Large intestine (tissue), 3 donors: ENCODE measurements around the gene MRAP2. TPM values are rescaled to one million over a fixed set of nuclear protein-coding genes. Genes with fewer than 3 reads are reported as not detected.
"Not testable (repeated sequence)": the region's sequence is repeated elsewhere in the genome, so short reads cannot be mapped to it uniquely, and the experiment has no call there.

ENCODE experiments used
- DNase-seq, 2 donors: peaks; one replicate each; pipeline versions ENCODE4 v3.0.0 to v3.0.0-alpha.2; 2013
- H3K27ac ChIP-seq: one replicate; pipeline ENCODE4 v1.5.1; 2013; ENCODE audit warnings: low read length
- H3K27me3 ChIP-seq: 2 replicates; pipeline ENCODE4 v1.6.1; 2013; ENCODE audit warnings: low read length; ENCODE audit not compliant: control insufficient read depth, insufficient read depth
- H3K36me3 ChIP-seq: 2 replicates; pipeline ENCODE4 v1.6.1; 2013; ENCODE audit warnings: low read length; ENCODE audit not compliant: control insufficient read depth, insufficient read depth
- H3K4me1 ChIP-seq: one replicate; pipeline ENCODE4 v1.6.1; 2013; ENCODE audit warnings: low read length; ENCODE audit not compliant: control insufficient read depth, insufficient read depth
- H3K4me3 ChIP-seq: one replicate; pipeline ENCODE4 v1.5.1; 2013; ENCODE audit warnings: low read length
- H3K9me3 ChIP-seq: one replicate; pipeline ENCODE4 v1.6.1; 2013; ENCODE audit warnings: mild to moderate bottlenecking, low read depth, low read length, moderate library complexity; ENCODE audit not compliant: control insufficient read depth
- WGBS: methylation state at CpG from one replicate; pipeline ENCODE4 v1.1.5; 2013; ENCODE audit warnings: low lambda C conversion rate; ENCODE audit not compliant: insufficient coverage; 5-methylcytosine and 5-hydroxymethylcytosine counted together
- polyA plus RNA-seq: library from polyadenylated mRNA; unstranded; fragments of 120-200 nt; gene quantifications from one replicate; pipeline ENCODE4 v1.2.1, GENCODE V29; 2013

The MRAP2 gene
- polyA plus RNA-seq, 1 donor: 1.7 TPM

DNA sequence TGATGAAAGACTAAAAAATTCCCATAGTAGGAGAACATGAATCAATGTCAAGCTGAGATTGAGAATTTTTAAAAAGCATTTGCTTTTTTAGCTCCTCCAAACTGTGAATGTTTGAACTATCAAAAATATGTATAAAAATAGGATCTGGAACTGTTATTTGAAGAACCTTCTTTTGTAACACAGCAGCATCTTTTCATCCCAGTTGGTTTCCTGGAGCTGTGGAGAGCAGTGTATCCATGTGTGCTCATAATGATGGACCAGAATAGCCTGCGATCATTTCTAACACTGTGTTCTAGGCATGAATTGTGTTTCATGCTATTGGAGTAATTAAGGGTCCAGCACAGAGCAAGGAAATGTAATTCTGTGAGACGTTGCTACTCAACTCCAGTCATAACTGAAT is 22.1 kb downstream of the MRAP2 start:
- no peak overlapping the region for H3K4me3 ChIP-seq
- WGBS: no CpG with 5 or more reads among the region's 2 CpGs
- H3K27ac ChIP-seq: no peak overlapping the region
- H3K4me1 ChIP-seq: no peaks in the 10 kb centered on the region
- no peaks in the 10 kb centered on the region for H3K36me3 ChIP-seq
- DNase-seq: no peak
- H3K27me3 ChIP-seq: no peaks in the 10 kb centered on the region
- no peaks in the 10 kb centered on the region for H3K9me3 ChIP-seq

GRCh38 chr6:84057908-84058307 is 24.3 kb downstream of the MRAP2 start:
- DNase-seq: no peak
- Histone ChIP-seq H3K9me3 (no peaks in the 10 kb centered on the region), H3K27ac (no peak overlapping the region), H3K36me3 (no peaks in the 10 kb centered on the region), H3K4me1 (no peaks in the 10 kb centered on the region), H3K27me3 (no peaks in the 10 kb centered on the region), H3K4me3 (no peak overlapping the region)
- WGBS: 60% methylated on average over 1 of the region's 4 CpGs

- Histone ChIP-seq H3K4me1 (no peaks in the 10 kb centered on the region), H3K36me3 (no peaks in the 10 kb centered on the region), H3K4me3 (no peak overlapping the region), H3K27me3 (no peaks in the 10 kb centered on the region), H3K9me3 (no peaks in the 10 kb centered on the region), H3K27ac (no peak overlapping the region)
- no peak for DNase-seq
- no CpG with 5 or more reads among the region's 2 CpGs for WGBS
These were observed 25.5 kb downstream of the MRAP2 start for GRCh38 chr6:84059082-84059481.

DNA sequence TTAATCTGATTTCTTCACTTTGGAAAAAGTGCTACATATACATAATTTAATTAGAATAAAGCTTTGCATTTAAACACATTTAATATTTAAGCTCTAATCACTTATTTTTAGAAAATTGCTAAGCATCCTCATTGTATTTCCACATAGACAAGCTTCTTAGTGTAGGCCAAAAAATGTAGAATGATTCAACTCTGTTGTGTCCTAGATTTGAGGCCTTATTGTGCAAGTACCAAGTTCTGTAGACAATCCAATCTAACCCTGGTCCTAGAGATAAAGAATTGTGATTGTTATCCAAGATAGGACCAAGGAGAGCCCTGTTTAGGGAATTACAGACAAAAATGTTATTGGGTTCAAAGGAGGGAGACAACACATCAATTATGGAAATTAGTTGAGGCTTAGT is 27.6 kb downstream of the MRAP2 start:
- H3K27ac ChIP-seq: no peak overlapping the region
- DNase-seq: no peak
- no peaks in the 10 kb centered on the region for H3K4me1 ChIP-seq
- no peaks in the 10 kb centered on the region for H3K9me3 ChIP-seq
- H3K27me3 ChIP-seq: no peaks in the 10 kb centered on the region
- no peak overlapping the region for H3K4me3 ChIP-seq
- no peaks in the 10 kb centered on the region for H3K36me3 ChIP-seq

- no peak overlapping the region for H3K4me3 ChIP-seq
- H3K27me3 ChIP-seq: no peaks in the 10 kb centered on the region
- H3K36me3 ChIP-seq: no peaks in the 10 kb centered on the region
- H3K27ac ChIP-seq: no peak overlapping the region
- no peaks in the 10 kb centered on the region for H3K9me3 ChIP-seq
- 100% methylated on average over 1 of the region's 3 CpGs for WGBS
- DNase-seq: no peak
- no peaks in the 10 kb centered on the region for H3K4me1 ChIP-seq
These were observed 28.2 kb downstream of the MRAP2 start for GRCh38 chr6:84061613-84062398.

- WGBS: no CpG with 5 or more reads among the region's 6 CpGs
- H3K4me3 ChIP-seq: no peak overlapping the region
These were observed 29.1 kb downstream of the MRAP2 start for GRCh38 chr6:84062519-84063154.

GRCh38 chr6:84065693-84066290 is 32.2 kb downstream of the MRAP2 start:
- Histone ChIP-seq H3K4me3 (no peak overlapping the region), H3K27me3 (no peaks in the 10 kb centered on the region)

More at GRCh38 chr6:84062519-84063154, 29.1 kb downstream of the MRAP2 start:
- Histone ChIP-seq H3K27ac (no peak overlapping the region), H3K36me3 (no peaks in the 10 kb centered on the region), H3K9me3 (no peaks in the 10 kb centered on the region), H3K4me1 (no peaks in the 10 kb centered on the region), H3K27me3 (no peaks in the 10 kb centered on the region)
- DNase-seq: no peak

GRCh38 chr6:84066536-84066935 is 33.0 kb downstream of the MRAP2 start:
- WGBS: 100% methylated on average over 2 of the region's 3 CpGs
- no peaks in the 10 kb centered on the region for H3K4me1 ChIP-seq
- H3K9me3 ChIP-seq: no peaks in the 10 kb centered on the region
- H3K4me3 ChIP-seq: no peak overlapping the region
- H3K27me3 ChIP-seq: no peaks in the 10 kb centered on the region
- H3K27ac ChIP-seq: no peak overlapping the region
- no peak for DNase-seq
- no peaks in the 10 kb centered on the region for H3K36me3 ChIP-seq

More at GRCh38 chr6:84065693-84066290, 32.2 kb downstream of the MRAP2 start:
- H3K4me1 ChIP-seq: no peaks in the 10 kb centered on the region
- no peak for DNase-seq
- no peaks in the 10 kb centered on the region for H3K9me3 ChIP-seq
- H3K27ac ChIP-seq: no peak overlapping the region
- no CpG with 5 or more reads among the region's 2 CpGs for WGBS
- H3K36me3 ChIP-seq: no peaks in the 10 kb centered on the region

DNA sequence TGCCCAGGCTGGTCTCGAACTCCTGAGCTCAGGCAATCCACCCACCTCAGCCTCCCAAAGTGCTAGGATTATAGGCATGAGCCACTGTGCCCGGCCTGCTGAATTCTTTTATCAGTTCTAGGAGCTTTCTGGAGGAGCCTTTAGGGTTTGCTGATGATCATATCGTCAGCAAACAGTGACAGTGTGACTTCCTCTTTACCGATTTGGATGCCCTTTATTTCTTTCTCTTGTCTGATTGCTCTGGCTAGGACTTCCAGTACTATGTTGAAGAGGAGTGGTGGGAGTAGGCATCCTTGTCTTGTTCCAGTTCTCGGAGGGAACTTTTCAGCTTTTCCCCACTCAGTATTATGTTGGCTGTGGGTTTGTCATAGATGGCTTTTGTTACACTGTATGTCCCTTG is 35.3 kb downstream of the MRAP2 start:
- H3K27ac ChIP-seq, H3K27me3 ChIP-seq, H3K36me3 ChIP-seq, DNase-seq, H3K4me3 ChIP-seq, H3K9me3 ChIP-seq, H3K4me1 ChIP-seq: not testable (repeated sequence)
- no CpG with 5 or more reads among the region's 5 CpGs for WGBS

GRCh38 chr6:84072442-84072997 is 38.9 kb downstream of the MRAP2 start:
- Histone ChIP-seq H3K9me3 (no peaks in the 10 kb centered on the region), H3K36me3 (no peaks in the 10 kb centered on the region), H3K4me1 (no peaks in the 10 kb centered on the region), H3K4me3 (no peak overlapping the region), H3K27ac (no peak overlapping the region), H3K27me3 (no peaks in the 10 kb centered on the region)
- WGBS: no CpG with 5 or more reads among the region's 7 CpGs
- no peak for DNase-seq
